Measurements from ENCODE around the gene POLR2J.

Gene POLR2J

DNA sequence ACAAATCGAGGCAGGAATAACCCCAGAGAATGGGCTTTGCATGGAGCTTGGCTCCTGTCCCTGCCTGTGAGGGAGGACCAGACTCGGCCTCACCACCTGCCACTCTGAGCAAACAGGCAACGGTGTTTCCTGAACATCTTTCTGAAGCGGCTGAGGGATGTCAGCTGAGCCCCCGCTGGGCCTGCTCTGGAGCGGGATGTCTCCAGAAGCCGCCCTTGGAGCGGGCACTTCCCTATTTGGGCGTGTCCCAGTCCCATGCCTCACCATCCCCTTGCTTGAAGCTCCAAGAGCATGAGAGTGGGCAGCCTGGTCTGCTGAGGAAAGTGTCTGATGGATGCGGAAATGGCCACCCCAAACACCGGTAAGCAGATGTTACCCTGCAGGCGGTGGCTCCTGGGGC is 24.3 kb downstream of the POLR2J start:
- ChIA-PET POLR2A (no interaction called here), CTCF (interaction anchor here (4.0 kb wide), 1 partner anchor 12 kb away, joined by 25 read pairs; the partner anchor contains the start of genes ALKBH4 and LRWD1)
- no peak for DNase-seq (ENCODE audit: low read depth, low spot score)
- H3K4me3 ChIP-seq (ENCODE audit: low read depth, low read length): no peak overlapping the region
- TF ChIP-seq, protein P1, sequence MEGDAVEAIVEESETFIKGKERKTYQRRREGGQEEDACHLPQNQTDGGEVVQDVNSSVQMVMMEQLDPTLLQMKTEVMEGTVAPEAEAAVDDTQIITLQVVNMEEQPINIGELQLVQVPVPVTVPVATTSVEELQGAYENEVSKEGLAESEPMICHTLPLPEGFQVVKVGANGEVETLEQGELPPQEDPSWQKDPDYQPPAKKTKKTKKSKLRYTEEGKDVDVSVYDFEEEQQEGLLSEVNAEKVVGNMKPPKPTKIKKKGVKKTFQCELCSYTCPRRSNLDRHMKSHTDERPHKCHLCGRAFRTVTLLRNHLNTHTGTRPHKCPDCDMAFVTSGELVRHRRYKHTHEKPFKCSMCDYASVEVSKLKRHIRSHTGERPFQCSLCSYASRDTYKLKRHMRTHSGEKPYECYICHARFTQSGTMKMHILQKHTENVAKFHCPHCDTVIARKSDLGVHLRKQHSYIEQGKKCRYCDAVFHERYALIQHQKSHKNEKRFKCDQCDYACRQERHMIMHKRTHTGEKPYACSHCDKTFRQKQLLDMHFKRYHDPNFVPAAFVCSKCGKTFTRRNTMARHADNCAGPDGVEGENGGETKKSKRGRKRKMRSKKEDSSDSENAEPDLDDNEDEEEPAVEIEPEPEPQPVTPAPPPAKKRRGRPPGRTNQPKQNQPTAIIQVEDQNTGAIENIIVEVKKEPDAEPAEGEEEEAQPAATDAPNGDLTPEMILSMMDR (IDR thresholded peaks at IDR 0.05; ENCODE audit: insufficient read depth, low read length, missing control alignments): no peak

DNA sequence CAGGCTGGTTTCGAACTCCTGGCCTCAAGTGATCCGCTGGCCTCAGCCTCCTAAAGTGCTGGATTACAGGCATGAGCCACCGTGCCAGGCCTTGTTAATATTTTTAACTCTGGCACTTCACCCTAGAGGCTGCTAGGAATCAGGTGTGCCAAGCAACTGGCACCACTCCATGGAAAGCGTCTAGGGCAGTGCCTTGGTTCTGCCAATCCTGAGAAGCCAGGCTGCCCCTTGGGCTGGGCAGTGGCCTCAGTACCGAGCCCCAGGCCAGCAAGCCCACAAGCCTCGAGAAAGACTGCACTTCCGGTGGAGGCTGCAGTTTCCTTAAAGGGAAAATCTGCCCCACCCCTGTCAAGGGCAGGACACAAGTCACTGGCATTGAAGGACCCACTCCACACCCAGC is 25.4 kb downstream of the POLR2J start:
- CTCF ChIA-PET: interaction anchor here (4.0 kb wide), 1 partner anchor 13 kb away, joined by 25 read pairs; the partner anchor contains the start of genes ALKBH4 and LRWD1
- H3K4me3 ChIP-seq (ENCODE audit: low read depth, low read length): no peak overlapping the region
- POLR2A ChIA-PET: no interaction called here

DNA sequence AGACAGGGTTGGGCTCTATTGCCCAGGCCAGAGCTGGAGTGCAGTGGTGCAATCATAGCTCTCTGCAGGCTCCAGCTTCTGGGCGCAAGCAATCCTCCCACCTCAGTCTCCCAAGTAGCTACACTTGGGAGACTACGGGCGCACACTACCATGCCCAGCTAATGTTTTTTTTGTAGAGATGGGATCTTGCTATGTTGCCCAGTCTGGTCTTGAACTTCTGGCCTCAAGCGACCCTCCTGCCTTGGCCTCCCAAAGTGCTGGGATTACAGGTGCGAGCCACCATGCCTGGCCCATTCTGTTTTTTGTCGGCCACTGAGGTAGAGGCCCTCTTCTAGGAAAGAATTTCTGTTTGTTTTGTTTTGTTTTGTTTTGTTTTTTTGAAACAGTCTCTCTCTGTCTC is 26.3 kb downstream of the POLR2J start:
- POLR2A ChIA-PET: no interaction called here
- no peak for DNase-seq (ENCODE audit: low read depth, low spot score)
- TF ChIP-seq, protein P1 (IDR thresholded peaks at IDR 0.05; ENCODE audit: insufficient read depth, low read length, missing control alignments): no peak
- no peak overlapping the region for H3K4me3 ChIP-seq (ENCODE audit: low read depth, low read length)
- CTCF ChIA-PET: interaction anchor here (0.8 to 1.1 kb wide), 3 partner anchors 8 to 13 kb away, joined by 3 to 6 read pairs (median 3); partner anchors contain the start of genes ALKBH4 and LRWD1

More for the DNA sequence above, 25.4 kb downstream of the POLR2J start:
- no peak for DNase-seq (ENCODE audit: low read depth, low spot score)
- TF ChIP-seq, protein P1 (IDR thresholded peaks at IDR 0.05; ENCODE audit: insufficient read depth, low read length, missing control alignments): no peak

DNA sequence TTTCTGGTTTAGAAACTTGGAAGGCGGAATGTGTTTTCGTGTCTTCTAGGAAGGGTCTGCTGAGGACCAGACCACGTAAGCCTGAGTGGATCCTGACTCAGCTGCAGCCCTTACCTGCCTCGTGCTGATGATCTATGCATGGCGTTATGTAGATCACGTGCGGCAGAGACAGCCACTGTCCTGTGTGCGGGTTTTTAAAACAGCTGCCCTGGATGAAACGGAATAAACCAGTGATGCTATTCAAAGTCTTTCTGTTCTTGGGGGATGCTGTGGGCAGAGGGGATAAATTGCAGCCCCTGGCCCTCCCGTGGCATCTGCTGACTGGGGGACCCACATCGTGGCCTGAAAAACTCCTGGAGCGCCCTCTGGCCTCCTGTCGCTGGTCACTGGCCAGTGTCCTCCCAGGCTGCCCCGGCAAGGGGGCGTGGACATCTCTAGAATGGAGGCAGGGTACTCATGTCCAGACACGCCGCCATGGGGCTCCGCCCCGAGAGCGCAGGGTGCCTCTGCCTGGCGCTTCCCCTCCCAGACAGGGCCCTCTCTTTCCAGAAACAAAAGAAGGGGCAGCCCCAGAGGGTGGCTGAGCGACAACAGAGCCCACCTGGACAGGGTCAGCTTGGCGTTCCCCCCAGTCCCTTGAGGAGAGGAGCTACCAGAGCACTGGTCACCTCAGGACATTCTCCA is 27.2 kb downstream of the POLR2J start:
- CTCF ChIA-PET: interaction anchor here (0.8 to 1.1 kb wide), 2 partner anchors 9 to 13 kb away, joined by 3 read pairs; partner anchors contain the start of genes ALKBH4 and LRWD1
- TF ChIP-seq, protein P1 (IDR thresholded peaks at IDR 0.05; ENCODE audit: insufficient read depth, low read length, missing control alignments): no peak
- no peak for DNase-seq (ENCODE audit: low read depth, low spot score)
- POLR2A ChIA-PET: no interaction called here
- no peak overlapping the region for H3K4me3 ChIP-seq (ENCODE audit: low read depth, low read length)

DNA sequence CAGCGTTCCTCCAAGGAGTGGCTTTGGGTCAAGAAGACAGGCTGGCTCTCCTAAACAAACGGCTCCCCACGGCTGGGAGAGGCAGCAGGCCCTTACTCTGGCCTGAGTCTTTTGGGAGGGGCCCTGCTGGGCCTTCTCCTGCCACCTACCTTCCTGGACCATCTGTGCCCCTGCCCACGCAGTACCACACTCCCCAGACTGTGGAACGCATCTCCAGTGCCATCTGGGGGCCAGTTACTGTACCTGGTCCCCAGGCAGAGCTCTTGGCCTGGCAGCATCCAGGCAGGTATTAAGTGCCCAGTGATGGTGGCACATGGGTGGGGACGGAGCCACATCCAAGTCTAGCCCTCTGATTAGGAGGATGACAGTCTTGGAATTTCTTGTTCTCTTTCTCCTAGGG is 28.5 kb downstream of the POLR2J start:
- no peak for DNase-seq (ENCODE audit: low read depth, low spot score)
- POLR2A ChIA-PET: no interaction called here
- CTCF ChIA-PET: interaction anchor here (1.0 to 1.7 kb wide), 2 partner anchors 17 to 171 kb away, joined by 3 read pairs; no protein-coding TSS in a partner anchor

DNA sequence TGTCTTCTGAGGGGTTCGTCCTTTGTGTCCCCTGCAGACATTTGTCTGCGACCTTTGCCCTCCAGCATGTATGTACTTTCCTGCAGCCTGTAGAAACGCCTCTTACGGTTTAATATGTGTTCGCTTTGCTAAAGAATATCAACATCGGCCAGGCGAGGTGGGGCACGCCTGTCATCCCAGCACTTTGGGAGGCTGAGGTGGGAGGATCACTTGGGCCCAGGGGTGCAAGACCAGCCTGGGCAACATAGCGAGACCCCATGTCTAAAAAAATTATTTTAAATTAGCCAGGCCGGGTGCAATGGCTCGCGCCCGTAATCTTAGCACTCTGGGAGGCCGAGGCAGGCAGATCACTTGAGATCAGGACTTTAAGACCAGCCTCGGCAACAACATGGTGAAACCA is 29.6 kb downstream of the POLR2J start:
- POLR2A ChIA-PET: no interaction called here
- H3K4me3 ChIP-seq (ENCODE audit: low read depth, low read length): no peak overlapping the region
- no peak for DNase-seq (ENCODE audit: low read depth, low spot score)
- CTCF ChIA-PET: no interaction called here
- TF ChIP-seq, protein P1 (IDR thresholded peaks at IDR 0.05; ENCODE audit: insufficient read depth, low read length, missing control alignments): no peak

More for the DNA sequence above, 28.5 kb downstream of the POLR2J start:
- TF ChIP-seq, protein P1 (IDR thresholded peaks at IDR 0.05; ENCODE audit: insufficient read depth, low read length, missing control alignments): no peak
- H3K4me3 ChIP-seq (ENCODE audit: low read depth, low read length): no peak overlapping the region
